Left renal pelvis (tissue), 4 donors: ENCODE results near the gene INSR. TPM values are rescaled to one million over a fixed set of nuclear protein-coding genes. Genes with fewer than 3 reads are reported as not detected.
"Not testable (repeated sequence)": the region's sequence is repeated elsewhere in the genome, so short reads cannot be mapped to it uniquely, and the experiment has no call there.

Experiments
- DNase-seq, 4 donors: peaks; one replicate each; pipeline ENCODE4 v3.0.0-alpha.2; 2013; ENCODE audit warnings: low read depth in 4 of 4, low spot score in 3 of 4
- polyA plus RNA-seq, 4 donors: library from polyadenylated mRNA; unstranded; fragments of 120-200 nt; gene quantifications; one replicate each; pipeline ENCODE4 v1.2.1, GENCODE V29; 2013; ENCODE audit not compliant: insufficient read length in 4 of 4

Gene INSR
- polyA plus RNA-seq, 4 donors, result 22.7 to 31.1 (median 25.8) TPM

- DNase-seq, result no peak
Measured at GRCh38 chr19:7149956-7150705, 144.1 kb downstream of the INSR start.

- not testable (repeated sequence) for DNase-seq
Measured at GRCh38 chr19:7147119-7147675, 147.0 kb downstream of the INSR start.

GRCh38 chr19:7146086-7146485 lies 148.1 kb downstream of the INSR start:
- DNase-seq, result not testable (repeated sequence)

GRCh38 chr19:7145494-7145893 lies 148.7 kb downstream of the INSR start:
- DNase-seq, result no peak

GRCh38 chr19:7142771-7143170 lies 151.4 kb downstream of the INSR start:
- DNase-seq, result no peak

GRCh38 chr19:7140137-7140536 lies 154.1 kb downstream of the INSR start:
- DNase-seq, result no peak

- no peak for DNase-seq
Measured at GRCh38 chr19:7139095-7139494, 155.1 kb downstream of the INSR start.

GRCh38 chr19:7138402-7138801 lies 155.8 kb downstream of the INSR start:
- DNase-seq, result no peak

GRCh38 chr19:7137120-7137519 lies 157.1 kb downstream of the INSR start:
- DNase-seq, result no peak

GRCh38 chr19:7132054-7132453 lies 162.2 kb downstream of the INSR start:
- DNase-seq, result no peak

- no peak for DNase-seq
Measured at GRCh38 chr19:7130043-7130442, 164.2 kb downstream of the INSR start.

GRCh38 chr19:7126132-7126531 lies 168.1 kb downstream of the INSR start:
- DNase-seq, result no peak

- DNase-seq, result no peak
Measured at GRCh38 chr19:7125221-7125620, 169.0 kb downstream of the INSR start.

GRCh38 chr19:7124782-7125181 lies 169.4 kb downstream of the INSR start:
- DNase-seq, result no peak

- no peak for DNase-seq
Measured at GRCh38 chr19:7122701-7123100, 171.5 kb downstream of the INSR start.

- no peak for DNase-seq
Measured at GRCh38 chr19:7120499-7120898, 173.7 kb downstream of the INSR start.

GRCh38 chr19:7119582-7119981 lies 174.6 kb downstream of the INSR start:
- DNase-seq, result no peak

GRCh38 chr19:7117248-7117647 lies 177.0 kb downstream of the INSR start:
- DNase-seq, result no peak

- no peak for DNase-seq
Measured at GRCh38 chr19:7115721-7116120, 178.5 kb downstream of the INSR start.

GRCh38 chr19:7113233-7113632 lies 181.0 kb downstream of the INSR start:
- no peak for DNase-seq

GRCh38 chr19:7112675-7113074 lies 181.5 kb downstream of the INSR start:
- no peak for DNase-seq

- no peak for DNase-seq
Measured at GRCh38 chr19:7109678-7110289, 184.4 kb downstream of the INSR start.
